Measurements from ENCODE around the gene ZMYND10. TPM values are rescaled to one million over a fixed set of nuclear protein-coding genes. Genes with fewer than 3 reads are reported as not detected.
A peak's percentile ranks its signal among the peaks of the same experiment; 100 is the strongest.

The ZMYND10 gene
- total RNA-seq, 2 experiments from 2014 or later, result 1.0 to 1.3 TPM

- Mint-ChIP-seq H3K4me3 (no peak overlapping the region), H3K27me3 (no peaks in the 10 kb centered on the region), H3K9me3 (ENCODE audit: low read depth) (no peaks in the 10 kb centered on the region), H3K4me1 (peaks cover 51% of the 10 kb centered on the region), H3K27ac (no peak overlapping the region), H3K36me3 (ENCODE audit: low read depth) (peaks cover 34% of the 10 kb centered on the region)
- ChIA-PET POLR2A (interaction anchor here (1.2 kb wide), 1 partner anchor 14 kb away, joined by 3 read pairs; no protein-coding TSS in a partner anchor), CTCF (interaction anchor here (1.4 kb wide), 1 partner anchor 18 kb away, joined by 9 read pairs; no protein-coding TSS in a partner anchor)
- intact Hi-C loops (cut with DNase I, micrococcal nuclease), result loop anchor here (5.0 to 10.0 kb wide), 7 partner anchors 212 to 1702 kb away; partner anchors contain the start of genes CISH (in 2 of the 2), C3orf18 (in 1 of the 2), DCAF1 (in 1 of the 2) and DUSP7 (in 1 of the 2)
- DNase-seq (no peak), ATAC-seq (no peak)
Measured at GRCh38 chr3:50354850-50355249, 9.3 kb upstream of the ZMYND10 start.

GRCh38 chr3:50354186-50354764 is 8.7 kb upstream of the ZMYND10 start:
- POLR2A ChIA-PET, result interaction anchor here (0.6 to 1.2 kb wide), 3 partner anchors 13 to 231 kb away, joined by 3 read pairs; no protein-coding TSS in a partner anchor
- Mint-ChIP-seq H3K27me3 (no peaks in the 10 kb centered on the region), H3K4me3 (no peak overlapping the region), H3K27ac (peak overlapping the region; percentile 25), H3K36me3 (ENCODE audit: low read depth) (peaks cover 33% of the 10 kb centered on the region), H3K4me1 (peaks cover 53% of the 10 kb centered on the region), H3K9me3 (ENCODE audit: low read depth) (no peaks in the 10 kb centered on the region)
- CTCF ChIA-PET, result interaction anchor here (1.4 kb wide), 1 partner anchor 17 kb away, joined by 9 read pairs; no protein-coding TSS in a partner anchor
- no peak for ATAC-seq
- DNase-seq, result no peak
- intact Hi-C loops (cut with DNase I, micrococcal nuclease), result loop anchor here (5.0 to 10.0 kb wide), 6 partner anchors 213 to 1703 kb away; partner anchors contain the start of genes CISH (in 2 of the 2), C3orf18 (in 1 of the 2), DCAF1 (in 1 of the 2) and DUSP7 (in 1 of the 2)

GRCh38 chr3:50353245-50354004 is 7.9 kb upstream of the ZMYND10 start:
- intact Hi-C loops (cut with DNase I, micrococcal nuclease), result loop anchor here (5.0 to 10.0 kb wide), 6 partner anchors 214 to 1704 kb away; partner anchors contain the start of genes CISH (in 2 of the 2), C3orf18 (in 1 of the 2), DCAF1 (in 1 of the 2) and DUSP7 (in 1 of the 2)
- no peak overlapping the region for H3K4me3 Mint-ChIP-seq
- ATAC-seq (no peak), DNase-seq (no peak)
- H3K36me3 Mint-ChIP-seq (ENCODE audit: low read depth), result peaks cover 35% of the 10 kb centered on the region
- no peaks in the 10 kb centered on the region for H3K27me3 Mint-ChIP-seq
- CTCF ChIA-PET, result interaction anchor here (0.7 to 1.4 kb wide), 6 partner anchors 11 to 813 kb away, joined by 3 to 9 read pairs (median 4); partner anchors contain the start of genes IFRD2 and TUSC2
- H3K9me3 Mint-ChIP-seq (ENCODE audit: low read depth), result no peaks in the 10 kb centered on the region
- no peak overlapping the region for H3K27ac Mint-ChIP-seq
- POLR2A ChIA-PET, result interaction anchor here (1.0 to 1.2 kb wide), 2 partner anchors 12 to 16 kb away, joined by 3 read pairs; no protein-coding TSS in a partner anchor
- peaks cover 61% of the 10 kb centered on the region for H3K4me1 Mint-ChIP-seq

GRCh38 chr3:50352781-50353180 is 7.2 kb upstream of the ZMYND10 start:
- Mint-ChIP-seq H3K9me3 (ENCODE audit: low read depth) (no peaks in the 10 kb centered on the region), H3K27me3 (no peaks in the 10 kb centered on the region), H3K4me1 (peaks cover 63% of the 10 kb centered on the region), H3K36me3 (ENCODE audit: low read depth) (peaks cover 37% of the 10 kb centered on the region), H3K27ac (no peak overlapping the region), H3K4me3 (no peak overlapping the region)
- ATAC-seq (no peak), DNase-seq (peak; percentile 49)
- ChIA-PET CTCF (interaction anchor here (0.7 to 1.2 kb wide), 6 partner anchors 11 to 813 kb away, joined by 3 to 6 read pairs (median 4); partner anchors contain the start of genes IFRD2 and TUSC2), POLR2A (interaction anchor here (0.6 kb wide), 1 partner anchor 1141 kb away, joined by 5 read pairs; no protein-coding TSS in a partner anchor)
- intact Hi-C loops (cut with DNase I, micrococcal nuclease), result loop anchor here (5.0 to 10.0 kb wide), 6 partner anchors 215 to 1705 kb away; partner anchors contain the start of genes CISH (in 2 of the 2), C3orf18 (in 1 of the 2), DCAF1 (in 1 of the 2) and DUSP7 (in 1 of the 2)

- POLR2A ChIA-PET, result interaction anchor here (0.5 to 2.7 kb wide), 4 partner anchors 11 to 235 kb away, joined by 3 to 20 read pairs (median 6); partner anchors contain the start of gene RASSF1
- peaks cover 55% of the 10 kb centered on the region for H3K4me1 Mint-ChIP-seq
Measured at GRCh38 chr3:50351323-50351697, 5.8 kb upstream of the ZMYND10 start.

GRCh38 chr3:50350527-50351322 is 5.2 kb upstream of the ZMYND10 start, which contains the start of the genes CYB561D2 and NPRL2:
TSS of gene CYB561D2 (plus strand) at chr3:50350862. CDS start at chr3:50351434, 572 bp downstream.
TSS of gene NPRL2 (minus strand) at chr3:50350775. CDS start at chr3:50350652, 123 bp downstream.
- peak within 1 kb of the TSS; percentile 90 for H3K4me3 Mint-ChIP-seq
- intact Hi-C loops (cut with DNase I, micrococcal nuclease), result loop anchor here (1.0 to 10.0 kb wide), 14 partner anchors 9 to 1707 kb away; partner anchors contain the start of genes CISH (in 2 of the 2), HEMK1 (in 2 of the 2), IFRD2 (in 2 of the 2) and TMEM115 (in 2 of the 2)
- H3K27ac Mint-ChIP-seq, result peak within 1 kb of the TSS; percentile 97
- POLR2A ChIA-PET, result interaction anchor here (0.5 to 2.7 kb wide), 10 partner anchors 8 to 396 kb away, joined by 3 to 20 read pairs (median 5); partner anchors contain the start of genes CISH, HYAL3, NAA80 and RASSF1
- H3K27me3 Mint-ChIP-seq, result no peaks in the 10 kb centered on the region
- CTCF ChIA-PET, result interaction anchor here (0.5 to 1.9 kb wide), 14 partner anchors 8 to 267 kb away, joined by 3 to 17 read pairs (median 4); partner anchors contain the start of genes C3orf18, GNAI2, HYAL3 and NAA80
- peak; percentile 99 for DNase-seq
- ATAC-seq, result peak; percentile 90
- H3K9me3 Mint-ChIP-seq (ENCODE audit: low read depth), result no peaks in the 10 kb centered on the region
- peaks cover 55% of the 10 kb centered on the region for H3K4me1 Mint-ChIP-seq
- H3K36me3 Mint-ChIP-seq (ENCODE audit: low read depth), result peaks cover 31% of the 10 kb centered on the region

More at GRCh38 chr3:50351323-50351697, 5.8 kb upstream of the ZMYND10 start:
- Mint-ChIP-seq H3K27me3 (no peaks in the 10 kb centered on the region), H3K9me3 (ENCODE audit: low read depth) (no peaks in the 10 kb centered on the region), H3K36me3 (ENCODE audit: low read depth) (peaks cover 31% of the 10 kb centered on the region), H3K27ac (peak overlapping the region; percentile 80), H3K4me3 (peak overlapping the region; percentile 90)
- DNase-seq (no peak), ATAC-seq (no peak)
- CTCF ChIA-PET, result interaction anchor here (1.0 to 1.9 kb wide), 2 partner anchors 9 to 13 kb away, joined by 3 to 17 read pairs; no protein-coding TSS in a partner anchor
- intact Hi-C loops (cut with DNase I, micrococcal nuclease), result loop anchor here (1.0 to 10.0 kb wide), 10 partner anchors 8 to 1706 kb away; partner anchors contain the start of genes CISH (in 2 of the 2), TMEM115 (in 2 of the 2), C3orf18 (in 1 of the 2) and DCAF1 (in 1 of the 2)

- Mint-ChIP-seq H3K4me1 (peaks cover 51% of the 10 kb centered on the region), H3K4me3 (peak overlapping the region; percentile 90), H3K27ac (peak overlapping the region; percentile 97), H3K27me3 (no peaks in the 10 kb centered on the region), H3K36me3 (ENCODE audit: low read depth) (peaks cover 30% of the 10 kb centered on the region), H3K9me3 (ENCODE audit: low read depth) (no peaks in the 10 kb centered on the region)
- CTCF ChIA-PET, result interaction anchor here (0.5 to 1.9 kb wide), 13 partner anchors 10 to 268 kb away, joined by 3 to 17 read pairs (median 4); partner anchors contain the start of genes C3orf18, GNAI2, HYAL3 and NAA80
- POLR2A ChIA-PET, result interaction anchor here (0.6 to 2.7 kb wide), 10 partner anchors 9 to 395 kb away, joined by 3 to 20 read pairs (median 5); partner anchors contain the start of genes CISH, HYAL3, NAA80 and RASSF1
- intact Hi-C loops (cut with DNase I, micrococcal nuclease), result loop anchor here (1.0 to 10.0 kb wide), 12 partner anchors 13 to 1707 kb away; partner anchors contain the start of genes CISH (in 2 of the 2), HEMK1 (in 2 of the 2), IFRD2 (in 2 of the 2) and C3orf18 (in 1 of the 2)
- DNase-seq, result no peak
- no peak for ATAC-seq
Measured at GRCh38 chr3:50350213-50350526, 4.6 kb upstream of the ZMYND10 start.

GRCh38 chr3:50347187-50347813 is 1.8 kb upstream of the ZMYND10 start:
- peak; percentile 85 for DNase-seq
- H3K27ac Mint-ChIP-seq, result peak overlapping the region; percentile 66
- no peaks in the 10 kb centered on the region for H3K27me3 Mint-ChIP-seq
- no peak overlapping the region for H3K4me3 Mint-ChIP-seq
- intact Hi-C loops (cut with DNase I, micrococcal nuclease), result loop anchor here (1.0 to 2.0 kb wide), 2 partner anchors 195 to 196 kb away; no protein-coding TSS in a partner anchor
- H3K4me1 Mint-ChIP-seq, result peaks cover 48% of the 10 kb centered on the region
- H3K9me3 Mint-ChIP-seq (ENCODE audit: low read depth), result no peaks in the 10 kb centered on the region
- H3K36me3 Mint-ChIP-seq (ENCODE audit: low read depth), result peaks cover 17% of the 10 kb centered on the region
- POLR2A ChIA-PET, result interaction anchor here (0.6 to 1.3 kb wide), 5 partner anchors 10 to 114 kb away, joined by 3 to 4 read pairs (median 3); no protein-coding TSS in a partner anchor
- CTCF ChIA-PET, result interaction anchor here (0.6 to 2.5 kb wide), 12 partner anchors 10 to 1059 kb away, joined by 3 to 24 read pairs (median 4); partner anchors contain the start of gene TUSC2
- peak; percentile 9 for ATAC-seq

GRCh38 chr3:50345008-50345407 is 524 bp downstream of the ZMYND10 start:
- ChIA-PET POLR2A (interaction anchor here (0.9 kb wide), 1 partner anchor 8 kb away, joined by 3 read pairs; no protein-coding TSS in a partner anchor), CTCF (interaction anchor here (0.6 to 1.6 kb wide), 5 partner anchors 9 to 1638 kb away, joined by 3 to 4 read pairs (median 4); no protein-coding TSS in a partner anchor)
- ATAC-seq (no peak), DNase-seq (no peak)
- Mint-ChIP-seq H3K27ac (no peak overlapping the region), H3K27me3 (no peaks in the 10 kb centered on the region), H3K4me1 (peaks cover 40% of the 10 kb centered on the region), H3K4me3 (no peak overlapping the region), H3K36me3 (ENCODE audit: low read depth) (peaks cover 12% of the 10 kb centered on the region), H3K9me3 (ENCODE audit: low read depth) (no peaks in the 10 kb centered on the region)
- intact Hi-C loops (cut with DNase I, micrococcal nuclease), result no loop called here
